Mononuclear cell (primary cell): Measurements from ENCODE around the gene RTN4R. TPM values are rescaled to one million over a fixed set of nuclear protein-coding genes. Genes with fewer than 3 reads are reported as not detected.
"Not testable (repeated sequence)": the region's sequence is repeated elsewhere in the genome, so short reads cannot be mapped to it uniquely, and the experiment has no call there.

Experiments
- H3K27me3 ChIP-seq: 2 replicates; pipeline ENCODE4 v1.6.0; 2011; ENCODE audit warnings: low read length, control low read depth; ENCODE audit not compliant: insufficient read depth
- H3K4me1 ChIP-seq: 2 replicates; pipeline ENCODE4 v1.5.1; 2011; ENCODE audit warnings: mild to moderate bottlenecking, low read length, control low read depth; ENCODE audit not compliant: insufficient read depth
- H3K4me3 ChIP-seq: 2 replicates; pipeline ENCODE4 v1.5.1; 2011; ENCODE audit warnings: mild to moderate bottlenecking, low read length, moderate library complexity
- H3K9me3 ChIP-seq: 2 replicates; pipeline ENCODE4 v1.5.1; 2011; ENCODE audit warnings: low read depth, mild to moderate bottlenecking, control low read depth, low read length
- total RNA-seq: library from RNA; depleted of rRNA; stranded (reverse); fragments of >200 nt; gene quantifications from one replicate; pipeline ENCODE4 v1.2.3, GENCODE V29; 2012

Gene RTN4R
- total RNA-seq, 1 donor: 0.21 TPM

DNA sequence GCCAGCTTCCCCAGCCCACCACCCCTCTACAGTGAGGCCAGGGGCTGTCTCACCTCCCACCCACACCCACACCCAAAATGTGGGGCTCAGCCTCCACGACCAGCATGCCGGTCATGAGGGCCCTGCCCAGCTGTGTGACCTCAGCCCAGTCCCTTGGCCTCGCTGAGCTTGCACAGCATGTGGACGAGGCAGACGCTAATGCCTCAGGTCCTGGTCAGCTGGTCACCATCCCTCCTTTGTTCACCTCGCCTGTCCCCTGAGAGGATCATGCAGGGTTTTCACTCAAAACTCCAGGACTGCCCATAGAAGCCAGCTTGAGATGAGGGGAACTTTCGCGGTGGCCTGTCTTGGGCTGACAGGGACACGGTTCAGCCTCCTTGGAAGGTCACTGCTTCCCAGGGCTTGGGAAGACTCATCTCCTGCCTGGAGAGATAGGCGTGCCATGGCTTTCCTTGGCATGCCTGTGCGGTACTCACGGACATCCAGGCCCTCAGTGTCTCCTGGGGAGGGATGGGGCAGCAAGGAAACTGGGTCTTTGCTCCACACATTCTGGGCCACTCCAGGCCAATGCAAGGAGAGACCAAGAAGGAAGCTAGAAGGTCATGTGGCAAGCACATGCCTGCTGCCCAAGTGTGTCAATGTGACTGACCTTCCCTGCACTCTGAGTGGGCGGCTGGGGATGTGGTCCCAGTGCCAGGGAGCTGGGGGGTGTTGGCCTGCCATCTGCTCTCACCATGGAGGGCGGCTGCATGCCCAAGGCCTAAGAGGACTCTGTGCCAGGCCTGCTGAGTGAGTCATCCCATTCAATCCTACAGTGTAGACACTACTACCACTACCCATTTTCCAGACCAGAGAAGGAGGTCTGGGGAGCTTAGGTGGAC, 3.2 kb upstream of the RTN4R start:
- H3K4me3 ChIP-seq: no peak overlapping the region
- H3K9me3 ChIP-seq: no peaks in the 10 kb centered on the region
- H3K4me1 ChIP-seq: peaks cover 11% of the 10 kb centered on the region
- no peaks in the 10 kb centered on the region for H3K27me3 ChIP-seq

DNA sequence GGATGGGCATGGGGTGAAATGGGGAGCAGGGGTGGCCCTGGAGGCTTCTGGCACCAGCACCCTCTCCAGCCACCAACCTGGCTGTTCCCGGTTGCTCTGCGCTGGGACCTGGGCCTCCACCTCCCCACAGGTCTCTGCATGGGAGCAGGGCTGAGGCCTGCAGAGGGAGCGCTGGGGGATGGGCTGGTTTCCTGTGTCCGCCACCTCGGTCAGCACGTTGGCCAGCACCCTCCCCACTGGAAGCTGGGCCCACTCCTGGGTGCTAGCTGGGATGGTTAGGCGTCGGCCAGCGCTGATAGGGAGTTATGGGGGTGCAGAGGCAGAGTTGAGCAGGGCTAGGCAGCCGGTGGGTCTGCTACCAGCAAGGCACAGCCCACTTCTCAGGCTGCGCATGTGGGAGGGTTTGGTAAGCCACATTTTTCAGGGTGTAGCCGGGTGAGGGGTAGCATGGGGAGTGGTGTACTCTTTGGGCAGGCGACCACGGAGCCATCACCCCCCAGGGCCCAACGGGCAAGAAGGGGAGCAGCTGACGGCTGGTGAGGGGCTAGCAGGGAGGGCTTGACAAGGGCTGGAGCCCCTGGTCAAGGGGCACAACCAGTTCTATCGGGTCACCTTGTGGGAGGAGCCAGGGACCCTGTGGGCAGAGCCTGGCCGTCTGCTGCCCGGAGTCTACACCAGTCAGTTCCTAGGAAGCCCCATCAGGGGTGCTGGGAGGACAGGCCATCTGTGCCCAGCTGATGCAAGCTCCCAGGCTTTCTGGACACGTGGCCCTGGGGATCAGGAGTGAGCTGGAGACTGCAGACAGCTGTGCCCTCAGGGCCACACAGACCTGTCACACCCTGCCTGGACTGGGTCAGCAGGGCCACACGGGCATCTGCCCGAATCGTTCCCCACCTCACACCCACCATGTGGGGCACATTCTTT, 2.3 kb upstream of the RTN4R start:
- not testable (repeated sequence) for H3K4me3 ChIP-seq, H3K9me3 ChIP-seq, H3K27me3 ChIP-seq
- H3K4me1 ChIP-seq: peaks cover 11% of the 10 kb centered on the region

DNA sequence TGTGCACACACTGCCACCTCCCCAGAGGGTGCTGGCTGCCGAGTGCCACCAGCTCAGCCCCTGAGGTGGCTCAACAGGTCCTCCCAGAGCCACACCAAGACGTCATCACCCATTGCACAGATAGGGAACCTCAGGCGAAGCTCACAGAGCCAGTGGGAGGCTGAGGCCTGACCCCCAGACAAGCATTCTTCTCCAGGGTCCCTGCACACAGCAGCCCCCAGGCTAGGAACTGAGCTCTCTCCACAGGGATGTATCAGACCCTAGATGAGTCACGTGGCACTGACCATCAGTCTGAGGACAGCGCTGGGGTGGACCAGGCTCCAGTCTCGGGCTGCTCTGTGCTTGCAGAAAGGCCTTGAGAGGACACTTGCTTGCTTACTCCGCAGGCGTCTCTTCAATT, 1.6 kb upstream of the RTN4R start:
- not testable (repeated sequence) for H3K27me3 ChIP-seq, H3K9me3 ChIP-seq, H3K4me3 ChIP-seq
- H3K4me1 ChIP-seq: peaks cover 11% of the 10 kb centered on the region

DNA sequence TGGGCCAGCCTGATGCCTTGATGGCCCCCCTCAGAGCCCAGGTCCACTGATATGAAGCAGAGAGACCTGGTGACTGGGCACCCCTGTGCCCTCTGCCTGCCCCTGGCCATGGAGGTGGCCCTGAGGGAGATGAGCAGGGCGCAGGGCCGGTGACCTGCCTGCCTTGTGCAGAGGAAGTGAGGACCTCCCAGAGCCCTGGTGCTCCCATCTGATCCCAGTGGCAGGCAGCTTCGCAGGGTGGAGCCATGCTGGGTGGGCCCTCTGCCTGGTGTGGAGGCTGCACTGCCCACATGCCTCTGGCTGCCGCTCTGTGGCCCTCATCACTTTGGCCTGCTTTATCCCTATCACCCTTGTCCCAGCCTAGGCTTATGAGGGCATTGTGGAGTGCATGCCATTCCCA, 1.1 kb upstream of the RTN4R start:
- H3K4me1 ChIP-seq: peaks cover 11% of the 10 kb centered on the region
- not testable (repeated sequence) for H3K4me3 ChIP-seq, H3K27me3 ChIP-seq, H3K9me3 ChIP-seq

DNA sequence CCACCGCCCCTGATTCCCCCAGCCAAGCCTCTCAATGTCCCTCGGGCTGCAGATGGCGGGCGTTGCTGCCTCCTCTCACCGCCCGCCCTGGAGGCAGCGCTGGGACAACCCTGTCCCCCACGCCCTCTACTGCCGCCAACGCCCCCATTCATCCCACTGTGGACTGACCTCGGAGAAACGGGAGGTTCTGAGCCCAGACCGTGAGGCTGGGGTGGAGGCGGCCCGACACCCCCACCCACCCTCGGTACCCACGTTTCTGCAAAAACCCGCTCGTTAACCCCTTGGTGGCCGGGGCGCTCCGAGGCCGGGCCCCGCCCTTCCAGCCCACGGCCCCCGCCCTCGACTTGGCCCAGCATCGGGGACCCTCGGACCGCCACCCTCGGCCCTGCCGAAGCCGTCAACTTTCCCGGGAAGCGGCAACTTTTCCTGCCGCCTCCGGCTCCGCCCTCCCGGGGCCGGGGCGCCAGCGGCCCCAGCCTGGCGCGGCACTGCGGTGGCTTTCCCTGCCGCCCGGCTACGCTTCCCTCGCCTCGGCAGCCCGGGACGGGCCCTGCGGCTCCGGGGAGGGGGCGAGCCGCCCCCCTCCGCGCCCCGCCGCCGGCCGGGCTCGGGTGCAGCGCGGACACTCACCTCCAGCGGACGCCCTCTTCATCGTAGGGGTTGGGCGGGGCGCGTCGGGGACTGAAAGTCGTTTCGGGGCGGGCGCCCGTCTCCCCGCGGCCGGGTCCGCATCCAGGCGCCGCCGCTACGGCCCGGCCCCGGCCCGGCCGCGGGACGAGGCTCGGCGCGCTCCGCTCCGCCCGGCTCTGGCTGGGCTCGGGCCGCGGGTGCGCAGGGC, 458 bp downstream of the RTN4R start:
- Histone ChIP-seq H3K9me3 (no peaks in the 10 kb centered on the region), H3K4me1 (peaks cover 11% of the 10 kb centered on the region), H3K4me3 (no peak overlapping the region), H3K27me3 (no peaks in the 10 kb centered on the region)

DNA sequence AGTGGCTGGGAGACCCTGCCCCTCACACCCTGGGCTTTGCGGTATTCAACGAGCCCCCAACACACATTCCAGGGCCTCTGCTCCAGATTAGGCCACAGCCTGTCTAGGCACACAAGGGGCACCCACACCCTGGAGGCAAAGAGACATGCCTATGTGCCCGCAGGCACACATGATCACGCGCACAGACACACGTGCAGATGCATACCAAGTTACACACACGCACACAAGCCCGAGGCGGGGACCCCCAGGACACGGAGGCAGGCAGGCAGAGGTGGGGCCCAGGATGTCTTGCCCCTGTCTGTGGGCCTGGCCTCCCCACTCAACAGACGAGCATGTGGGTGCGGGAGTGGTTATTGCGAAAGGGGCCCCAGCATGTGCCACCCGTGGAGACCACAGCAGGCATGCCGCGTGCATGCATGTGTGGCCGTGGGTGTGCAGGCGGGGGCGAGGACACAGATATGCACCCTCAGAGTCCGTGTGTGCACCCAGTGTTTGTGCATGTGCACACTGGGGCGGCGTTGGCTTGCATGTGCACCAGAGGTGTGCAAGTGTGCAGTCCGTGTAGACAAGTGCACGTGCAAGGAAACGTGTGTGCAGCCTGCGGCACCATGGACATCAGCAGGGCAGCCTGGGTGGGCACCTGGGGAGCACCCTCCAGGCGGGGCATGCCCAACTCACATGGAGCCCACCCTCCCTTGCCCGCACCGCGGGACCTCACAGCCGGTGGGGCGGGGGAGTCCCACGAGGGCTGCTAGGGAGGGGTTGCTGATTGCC, 1.3 kb downstream of the RTN4R start:
- H3K27me3 ChIP-seq, H3K4me3 ChIP-seq, H3K9me3 ChIP-seq: not testable (repeated sequence)
- H3K4me1 ChIP-seq: peaks cover 11% of the 10 kb centered on the region

GRCh38 chr22:20265772-20266666, 2.1 kb downstream of the RTN4R start:
- H3K27me3 ChIP-seq, H3K4me3 ChIP-seq: not testable (repeated sequence)

DNA sequence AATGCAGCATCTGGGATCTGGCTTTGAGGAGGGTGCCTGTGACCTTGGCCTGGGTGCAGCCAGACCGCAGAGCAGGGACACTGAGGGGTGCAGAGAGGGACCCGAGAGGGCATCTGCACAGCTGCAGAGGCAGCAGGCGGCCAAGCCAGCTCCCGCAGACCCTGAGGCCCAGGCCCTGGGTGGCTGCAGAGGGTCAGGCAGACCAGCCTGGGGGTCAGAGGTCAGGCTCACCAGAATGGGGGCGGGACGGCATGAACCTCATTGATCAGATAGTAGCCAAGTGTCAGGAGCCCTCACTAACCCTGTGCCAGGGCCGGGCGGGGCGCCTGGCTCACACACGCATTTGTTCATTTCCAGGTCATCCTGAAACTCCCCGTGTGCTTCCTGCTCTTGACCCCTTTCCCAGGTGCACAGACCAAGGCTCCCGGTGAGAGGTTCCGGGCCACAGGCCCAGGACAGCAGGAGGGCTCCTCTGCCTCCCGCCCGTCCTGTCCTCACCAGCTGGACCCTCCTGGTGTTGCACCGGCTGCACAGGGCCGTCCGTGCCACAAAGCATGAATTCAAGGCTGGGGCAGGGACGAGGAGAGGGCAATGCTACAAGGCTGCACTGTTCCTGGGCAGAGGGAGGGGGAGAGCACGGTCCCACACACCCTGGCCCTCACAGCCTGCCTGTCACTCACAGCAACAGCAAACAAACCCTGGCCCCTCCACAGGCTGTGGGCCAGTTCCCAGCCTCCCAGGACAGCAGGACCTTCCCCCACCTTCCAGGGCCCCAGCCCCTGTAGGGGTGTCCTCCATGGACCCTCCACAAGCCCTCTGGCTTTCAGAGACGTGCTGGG, 3.3 kb downstream of the RTN4R start:
- Histone ChIP-seq H3K4me1 (peaks cover 11% of the 10 kb centered on the region), H3K4me3 (no peak overlapping the region), H3K9me3 (no peaks in the 10 kb centered on the region), H3K27me3 (no peaks in the 10 kb centered on the region)

More at GRCh38 chr22:20265772-20266666, 2.1 kb downstream of the RTN4R start:
- H3K4me1 ChIP-seq: peaks cover 11% of the 10 kb centered on the region
- not testable (repeated sequence) for H3K9me3 ChIP-seq

DNA sequence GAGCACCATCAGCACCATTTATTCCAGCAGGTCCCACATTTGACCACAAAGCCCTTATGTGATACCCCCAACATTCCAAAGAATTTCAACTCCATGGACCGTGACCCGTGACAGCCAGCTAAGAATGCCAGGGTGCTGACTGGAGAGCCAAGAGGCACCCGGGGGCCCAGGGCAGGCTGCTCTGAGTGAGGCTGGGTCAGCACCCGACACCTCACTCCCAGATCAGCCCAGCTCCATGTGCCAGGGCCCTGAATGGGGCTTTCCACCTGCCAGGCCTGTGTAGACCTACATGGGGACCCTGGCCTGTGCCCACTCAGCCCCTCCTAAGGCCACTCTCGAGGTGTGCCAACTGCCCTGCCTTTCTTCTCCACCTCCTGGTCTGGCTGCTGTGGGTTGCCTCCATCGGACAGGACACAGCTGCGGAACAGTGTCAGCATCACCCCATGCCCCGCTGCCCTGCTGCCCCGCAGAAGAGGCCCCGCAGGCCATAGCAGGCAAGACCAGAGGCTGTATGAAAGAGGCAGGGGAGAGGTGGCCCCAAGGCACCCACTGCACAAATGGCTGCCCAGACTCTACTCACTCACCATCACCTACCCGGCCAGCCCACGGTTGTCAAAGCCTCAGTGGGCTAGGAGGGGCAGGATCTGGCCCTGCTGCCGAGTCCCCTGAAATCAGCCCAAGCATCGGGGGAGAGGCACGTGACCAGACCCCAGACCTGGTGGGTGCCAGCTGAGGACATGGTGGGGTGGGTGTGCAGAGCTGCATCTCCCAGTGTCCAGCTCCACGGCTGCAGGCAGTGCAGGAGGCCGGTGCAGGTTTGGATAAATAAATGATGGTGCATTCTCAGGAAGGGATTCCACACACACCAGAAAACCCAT, 4.5 kb downstream of the RTN4R start:
- H3K4me3 ChIP-seq, H3K27me3 ChIP-seq, H3K9me3 ChIP-seq: not testable (repeated sequence)
- H3K4me1 ChIP-seq: peaks cover 11% of the 10 kb centered on the region

- no peaks in the 10 kb centered on the region for H3K27me3 ChIP-seq
- H3K9me3 ChIP-seq: no peaks in the 10 kb centered on the region
- H3K4me1 ChIP-seq: peaks cover 7% of the 10 kb centered on the region
- no peak overlapping the region for H3K4me3 ChIP-seq
Measured at GRCh38 chr22:20262582-20263147, 5.5 kb downstream of the RTN4R start.

DNA sequence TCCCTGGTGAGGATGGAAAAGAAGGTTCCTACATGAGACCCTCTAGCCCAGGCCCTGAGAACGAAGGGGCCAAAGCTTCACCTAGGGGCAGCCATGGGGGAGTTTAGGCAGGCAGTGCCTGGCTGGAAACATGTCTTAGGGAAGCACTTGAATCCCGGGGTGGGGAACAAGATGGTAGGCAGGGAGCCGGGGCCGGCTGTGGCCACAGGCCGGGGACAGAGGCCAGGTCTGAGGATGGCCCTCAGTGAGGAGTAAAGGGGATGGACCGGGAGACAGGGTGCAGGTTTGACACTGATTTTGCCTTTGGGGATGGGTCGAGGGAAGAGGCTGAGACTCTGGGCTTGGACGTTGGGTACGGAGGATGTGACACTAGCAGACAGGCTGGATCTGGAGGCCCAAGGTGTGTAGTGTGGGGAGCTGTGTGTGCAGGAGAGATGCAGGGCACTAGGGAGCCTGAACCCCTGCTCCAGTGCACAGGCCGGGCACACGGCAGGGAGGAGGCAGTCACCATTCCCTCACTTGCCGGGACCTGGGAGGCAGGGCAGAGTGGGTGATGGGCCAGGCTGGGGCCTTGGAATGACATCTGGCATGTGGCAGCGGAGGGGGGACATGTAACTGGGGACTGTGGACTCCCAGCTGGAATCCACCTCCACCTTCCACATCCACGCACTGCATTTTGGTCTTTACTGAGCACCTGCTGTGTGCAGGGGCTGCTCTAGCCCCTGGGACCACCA, 6.1 kb downstream of the RTN4R start:
- peaks cover under 1% of the 10 kb centered on the region for H3K4me1 ChIP-seq

More for the DNA sequence above, 6.1 kb downstream of the RTN4R start:
- Histone ChIP-seq H3K9me3 (no peaks in the 10 kb centered on the region), H3K4me3 (no peak overlapping the region), H3K27me3 (no peaks in the 10 kb centered on the region)
